HCT116 (cell line): ENCODE results near the gene HSF4.

ENCODE experiments used
- CTCF ChIP-seq, 3 experiments: fragments of 200-600 bp in 1 of 3; sonication (generic) in 1 of 3; IDR thresholded peaks in 2 of 3; conservative IDR thresholded peaks in 1 of 3; 2 replicates each; pipeline ENCODE4 v1.5.1; 2012 to 2017; ENCODE audit warnings: low read depth in 2 of 3, low read length in 2 of 3, antibody characterized with exemption in 1 of 3, borderline replicate concordance in 1 of 3, control low read depth in 1 of 3, mild to moderate bottlenecking in 1 of 3, mixed read lengths in 1 of 3, mixed run types in 1 of 3, moderate library complexity in 1 of 3; ENCODE audit not compliant: insufficient read depth in 1 of 3
- EGR1 ChIP-seq: IDR thresholded peaks from 2 replicates; pipeline ENCODE4 v1.6.1; 2012; ENCODE audit warnings: low read depth
- EZH2 ChIP-seq: fragments of 200-600 bp; sonication (generic); IDR thresholded peaks from 2 replicates; pipeline ENCODE4 v1.6.1; 2017; ENCODE audit warnings: antibody characterized with exemption, mixed run types
- POLR2A ChIP-seq: IDR thresholded peaks from 2 replicates; pipeline ENCODE4 v1.7.0; 2011; ENCODE audit warnings: borderline replicate concordance; ENCODE audit not compliant: insufficient read depth, insufficient read length; ENCODE audit errors: extremely low read depth
- RAD21 ChIP-seq: IDR thresholded peaks from 2 replicates; pipeline ENCODE4 v1.6.1; 2012; ENCODE audit warnings: low read depth, mild to moderate bottlenecking
- REST ChIP-seq: IDR thresholded peaks from 2 replicates; pipeline ENCODE4 v1.6.1; 2012; ENCODE audit warnings: low read depth
- SIN3A ChIP-seq: IDR thresholded peaks from 2 replicates; pipeline ENCODE4 v1.6.1; 2012; ENCODE audit warnings: low read depth
- ZNF274 ChIP-seq: fragments of 200-500 bp; sonication (Bioruptor generic); IDR thresholded peaks from 2 replicates; pipeline ENCODE4 v1.6.1; 2014; ENCODE audit warnings: mild to moderate bottlenecking, low read depth, low read length, inconsistent platforms
- TF ChIP-seq, protein P1 (sequence below): IDR thresholded peaks from 2 replicates; pipeline ENCODE4 v1.6.1; 2011; ENCODE audit warnings: mild to moderate bottlenecking, low read length, moderate library complexity; ENCODE audit not compliant: insufficient replicate concordance; ENCODE audit errors: extremely low read depth
- TF ChIP-seq, protein P2 (sequence below): IDR thresholded peaks from 2 replicates; pipeline ENCODE4 v1.6.1; 2012

DNA sequence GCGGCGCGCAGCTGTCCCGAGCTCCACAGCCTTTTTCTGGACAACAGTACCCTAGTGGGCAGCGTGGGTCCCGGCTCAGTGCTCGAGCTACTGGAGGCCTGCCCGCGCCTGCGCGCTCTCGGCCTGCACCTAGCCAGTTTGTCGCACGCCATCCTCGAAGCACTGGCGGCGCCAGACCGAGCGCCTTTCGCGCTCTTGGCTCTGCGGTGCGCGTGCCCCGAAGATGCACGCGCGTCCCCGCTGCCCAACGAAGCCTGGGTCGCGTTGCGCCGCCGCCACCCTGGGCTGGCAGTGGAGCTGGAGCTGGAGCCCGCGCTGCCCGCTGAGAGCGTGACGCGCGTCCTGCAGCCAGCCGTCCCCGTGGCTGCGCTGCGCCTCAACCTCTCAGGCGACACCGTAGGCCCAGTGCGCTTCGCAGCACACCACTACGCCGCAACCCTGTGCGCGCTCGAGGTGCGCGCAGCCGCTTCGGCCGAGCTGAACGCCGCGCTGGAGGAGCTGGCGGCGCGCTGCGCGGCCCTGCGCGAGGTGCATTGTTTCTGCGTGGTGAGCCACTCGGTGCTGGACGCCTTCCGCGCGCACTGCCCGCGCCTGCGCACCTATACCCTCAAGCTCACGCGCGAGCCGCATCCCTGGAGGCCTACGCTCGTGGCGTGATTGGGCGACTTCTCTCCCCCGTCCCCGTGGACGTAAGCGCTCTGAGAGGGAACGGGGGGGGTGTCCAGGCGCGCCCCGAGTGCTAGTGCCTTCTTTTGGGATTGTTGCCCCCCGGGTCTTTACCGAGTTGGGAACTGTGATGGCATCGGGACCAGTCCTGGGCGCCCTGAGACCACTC is 1.2 kb upstream of the HSF4 start:
- no peak for TF ChIP-seq CTCF (IDR thresholded peaks at IDR 0.05 in 2 of 3, conservative IDR thresholded peaks at IDR 0.05 in 1 of 3; ENCODE audit: borderline replicate concordance in 1 of 3, insufficient read depth in 1 of 3, low read depth in 2 of 3, low read length in 2 of 3)
- TF ChIP-seq REST = no peak
- TF ChIP-seq, protein P1, sequence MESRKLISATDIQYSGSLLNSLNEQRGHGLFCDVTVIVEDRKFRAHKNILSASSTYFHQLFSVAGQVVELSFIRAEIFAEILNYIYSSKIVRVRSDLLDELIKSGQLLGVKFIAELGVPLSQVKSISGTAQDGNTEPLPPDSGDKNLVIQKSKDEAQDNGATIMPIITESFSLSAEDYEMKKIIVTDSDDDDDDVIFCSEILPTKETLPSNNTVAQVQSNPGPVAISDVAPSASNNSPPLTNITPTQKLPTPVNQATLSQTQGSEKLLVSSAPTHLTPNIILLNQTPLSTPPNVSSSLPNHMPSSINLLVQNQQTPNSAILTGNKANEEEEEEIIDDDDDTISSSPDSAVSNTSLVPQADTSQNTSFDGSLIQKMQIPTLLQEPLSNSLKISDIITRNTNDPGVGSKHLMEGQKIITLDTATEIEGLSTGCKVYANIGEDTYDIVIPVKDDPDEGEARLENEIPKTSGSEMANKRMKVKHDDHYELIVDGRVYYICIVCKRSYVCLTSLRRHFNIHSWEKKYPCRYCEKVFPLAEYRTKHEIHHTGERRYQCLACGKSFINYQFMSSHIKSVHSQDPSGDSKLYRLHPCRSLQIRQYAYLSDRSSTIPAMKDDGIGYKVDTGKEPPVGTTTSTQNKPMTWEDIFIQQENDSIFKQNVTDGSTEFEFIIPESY = no peak
- TF ChIP-seq ZNF274 = no peak
- no peak for TF ChIP-seq EZH2
- TF ChIP-seq, protein P2, sequence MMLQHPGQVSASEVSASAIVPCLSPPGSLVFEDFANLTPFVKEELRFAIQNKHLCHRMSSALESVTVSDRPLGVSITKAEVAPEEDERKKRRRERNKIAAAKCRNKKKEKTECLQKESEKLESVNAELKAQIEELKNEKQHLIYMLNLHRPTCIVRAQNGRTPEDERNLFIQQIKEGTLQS = no peak
- no peak for TF ChIP-seq POLR2A
- no peak for TF ChIP-seq SIN3A
- no peak for TF ChIP-seq RAD21
- no peak for TF ChIP-seq EGR1
